Activated CD4-positive, alpha-beta T cell treated with anti-CD3 and anti-CD28 coated beads, Interleukin-2, amount 50 U/mL, for 4 hours (primary cell): ENCODE measurements around the gene EMC1.
A peak's percentile ranks its signal among the peaks of the same experiment; 100 is the strongest.
"Not testable (repeated sequence)": the region's sequence is repeated elsewhere in the genome, so short reads cannot be mapped to it uniquely, and the experiment has no call there.

Source experiments
- DNase-seq, 2 experiments: peaks; one replicate each; pipeline ENCODE4 v3.0.0-alpha.2; 2020

EMC1 gene

DNA sequence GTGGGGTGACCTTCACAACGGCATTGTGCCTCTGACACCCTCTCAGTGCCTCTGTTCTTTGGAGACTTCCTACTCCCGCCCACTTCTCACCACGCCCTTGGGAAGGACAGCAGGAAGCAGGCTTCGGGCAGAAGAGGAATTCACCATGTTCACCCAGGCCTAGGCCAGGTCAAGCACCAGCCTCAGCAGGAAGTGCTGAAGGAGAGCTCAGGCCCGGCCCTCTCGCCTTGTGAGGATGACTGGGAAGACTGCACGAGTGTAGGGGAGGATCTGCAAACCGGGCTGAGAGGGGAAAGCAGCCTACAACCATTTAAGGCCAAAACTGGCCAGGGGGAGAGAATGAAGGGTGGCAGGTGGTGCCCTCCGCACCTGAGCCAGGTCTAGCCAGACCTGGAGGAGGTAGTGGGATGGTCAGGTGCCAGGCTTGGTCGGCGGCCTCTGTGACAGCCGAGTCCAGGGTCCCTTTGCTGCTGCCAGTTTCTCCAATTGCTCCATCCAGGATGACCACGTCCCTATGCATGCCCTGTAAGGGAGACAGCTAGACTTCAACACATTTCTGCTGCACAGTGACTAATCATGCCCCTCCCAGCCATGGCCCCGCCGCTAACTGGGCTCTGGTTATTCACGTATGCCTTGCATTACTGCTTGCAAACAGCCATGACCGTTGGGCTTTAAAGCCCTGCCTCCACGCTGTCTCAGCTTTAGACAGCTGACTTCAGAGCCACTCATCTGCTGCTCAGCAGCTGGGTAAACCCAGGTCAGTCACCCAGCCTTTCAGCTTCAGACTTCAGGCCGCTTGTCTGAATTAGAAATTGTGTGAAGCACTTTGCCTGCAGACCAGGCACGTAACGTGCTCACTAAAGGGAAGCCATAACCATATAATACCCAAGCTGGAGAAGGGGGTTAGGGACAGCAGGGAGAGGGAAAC, 9.2 kb upstream of the EMC1 start:
- no peak for DNase-seq

DNA sequence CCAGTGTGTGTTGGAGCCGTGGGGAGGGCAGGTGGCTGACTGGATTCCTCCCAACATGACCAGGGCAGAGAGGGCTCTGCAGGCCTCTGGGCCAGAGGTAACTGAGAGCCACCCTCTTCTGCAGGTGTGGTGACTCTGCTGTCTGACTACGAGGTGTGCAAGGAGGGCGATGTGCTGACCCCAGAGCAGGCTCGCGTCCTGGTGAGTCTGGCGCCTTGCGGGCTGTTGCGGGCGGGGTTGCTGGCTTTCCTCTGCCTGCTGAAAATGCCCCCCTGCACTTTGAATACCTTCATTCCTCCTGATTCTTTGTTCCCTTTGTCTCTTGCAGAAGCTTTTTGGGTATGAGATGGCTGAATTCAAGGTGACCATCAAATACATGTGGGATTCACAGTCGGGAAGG, 7.0 kb upstream of the EMC1 start:
- no peak for DNase-seq

- no peak for DNase-seq
Measured at GRCh38 chr1:19257178-19257914, 6.0 kb upstream of the EMC1 start.

DNA sequence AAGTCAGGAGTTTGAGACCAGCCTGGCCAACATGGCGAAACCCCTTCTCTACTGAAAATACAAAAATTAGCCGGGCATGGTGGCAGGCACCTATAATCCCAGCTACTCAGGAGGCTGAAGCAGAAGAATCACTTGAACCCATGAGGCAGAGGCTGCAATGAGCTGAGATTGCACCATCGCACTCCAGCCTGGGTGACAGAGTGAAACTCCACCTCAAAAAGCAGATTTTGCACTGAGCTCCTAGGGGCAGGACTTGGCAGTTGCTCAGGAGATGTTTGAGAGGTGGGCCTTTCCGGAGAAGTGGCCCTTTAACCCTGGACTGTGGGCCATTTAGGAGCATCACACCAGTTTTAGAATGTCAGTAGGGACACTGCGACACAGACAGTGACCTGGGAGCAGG, 5.0 kb upstream of the EMC1 start:
- not testable (repeated sequence) for DNase-seq

- DNase-seq, result no peak
Measured at GRCh38 chr1:19255288-19255687, 4.0 kb upstream of the EMC1 start.

DNA sequence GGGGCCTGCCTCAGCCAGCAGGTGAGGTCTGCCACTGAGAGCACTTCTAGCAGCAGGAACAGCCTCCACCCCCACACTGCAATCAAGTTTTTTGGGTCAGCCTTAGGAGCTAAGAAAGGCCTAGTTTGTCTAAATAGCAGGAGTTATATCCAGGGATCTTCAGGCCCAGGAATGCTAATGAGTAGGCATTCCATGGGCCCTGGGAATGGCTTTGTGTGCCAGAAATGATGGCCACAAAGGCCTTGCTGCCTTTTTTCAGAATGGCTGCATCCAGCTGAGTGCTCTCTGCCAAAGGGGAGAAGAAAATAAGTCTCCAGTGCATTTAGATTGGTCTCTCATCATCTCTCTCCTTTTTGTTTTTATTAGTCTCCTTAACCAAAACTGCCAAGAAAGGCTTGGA, 3.1 kb upstream of the EMC1 start:
- DNase-seq, result no peak

- DNase-seq, result no peak
Measured at GRCh38 chr1:19250629-19251304, 557 bp downstream of the EMC1 start.

- peak; percentile 65 for DNase-seq
Measured at GRCh38 chr1:19240673-19241538, 10.4 kb downstream of the EMC1 start.

- no peak for DNase-seq
Measured at GRCh38 chr1:19239876-19240275, 11.4 kb downstream of the EMC1 start.

DNA sequence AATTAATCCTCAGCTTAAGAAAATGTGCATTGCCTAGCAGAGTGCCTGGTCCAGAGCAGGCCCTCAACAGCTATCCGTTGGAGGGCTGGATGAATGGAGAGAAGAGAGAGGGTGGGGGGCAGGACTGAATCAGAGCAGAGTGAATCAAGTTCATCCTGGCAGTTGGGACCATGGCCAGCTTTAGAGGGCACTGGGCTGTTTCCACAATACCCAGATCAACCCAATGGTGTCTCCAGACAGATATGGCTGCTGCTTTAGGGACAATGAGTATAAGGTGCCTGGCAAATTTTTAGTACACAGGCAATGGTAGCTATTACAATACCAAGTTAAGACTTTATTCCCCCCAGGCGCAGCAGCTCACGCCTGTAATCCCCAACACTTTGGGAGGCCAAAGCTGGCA, 17.1 kb downstream of the EMC1 start:
- no peak for DNase-seq

GRCh38 chr1:19232524-19232846, 18.8 kb downstream of the EMC1 start:
- DNase-seq, result no peak

DNA sequence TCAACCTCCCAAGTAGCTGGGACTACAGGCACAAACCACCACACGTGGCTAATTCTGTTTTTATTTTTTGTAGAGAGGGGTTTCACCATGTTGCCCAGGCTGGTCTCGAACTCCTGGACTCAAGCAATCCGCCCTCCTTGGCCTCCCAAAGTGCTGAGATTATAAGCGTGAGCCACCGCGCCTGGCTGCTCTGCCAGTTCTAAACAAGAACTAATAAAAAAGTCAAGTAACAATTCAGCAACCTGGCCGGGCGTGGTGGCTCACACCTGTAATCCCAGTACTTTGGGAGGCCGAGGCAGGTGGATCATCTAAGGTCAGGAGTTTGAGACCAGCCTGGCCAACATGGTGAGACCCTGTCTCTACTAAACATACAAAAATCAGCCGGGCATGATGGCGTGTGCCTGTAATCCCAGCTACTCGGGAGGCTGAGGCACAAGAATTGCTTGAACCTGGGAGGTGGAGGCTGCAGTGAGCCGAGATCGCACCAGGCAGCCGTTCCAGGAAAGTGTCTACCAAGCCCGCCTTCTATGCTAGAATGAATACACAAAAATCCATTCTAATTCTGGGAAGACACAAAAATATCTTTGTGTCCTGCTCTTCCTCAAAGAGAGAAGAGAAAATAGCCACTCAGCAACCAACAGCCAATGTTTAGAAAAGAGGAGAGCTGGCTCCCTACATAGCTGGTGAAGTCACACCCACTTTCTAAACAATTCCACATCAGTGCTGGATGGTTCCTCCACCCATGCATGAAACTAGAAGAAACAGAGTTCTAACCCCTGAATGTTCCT, 19.4 kb downstream of the EMC1 start:
- DNase-seq, result not testable (repeated sequence)

GRCh38 chr1:19229828-19230325, 21.4 kb downstream of the EMC1 start:
- DNase-seq, result no peak

DNA sequence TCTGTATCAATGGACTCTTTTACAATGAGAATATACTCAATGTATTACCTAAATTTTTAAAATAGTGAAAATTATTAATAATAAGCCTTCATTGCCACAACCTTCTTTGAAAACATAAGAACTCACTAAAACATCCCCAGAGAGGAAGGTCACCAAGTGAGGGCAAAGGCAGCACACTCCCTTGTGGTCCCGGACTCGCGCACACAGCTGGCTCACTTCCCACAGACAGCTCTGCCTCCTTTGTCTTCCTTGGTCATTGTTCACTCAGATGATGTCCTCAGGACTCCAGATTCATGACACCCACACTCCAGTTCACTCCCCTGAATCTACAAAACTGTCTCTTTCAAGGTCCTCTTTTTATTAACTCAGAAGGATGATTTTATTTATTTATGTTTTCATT, 22.1 kb downstream of the EMC1 start:
- no peak for DNase-seq

DNA sequence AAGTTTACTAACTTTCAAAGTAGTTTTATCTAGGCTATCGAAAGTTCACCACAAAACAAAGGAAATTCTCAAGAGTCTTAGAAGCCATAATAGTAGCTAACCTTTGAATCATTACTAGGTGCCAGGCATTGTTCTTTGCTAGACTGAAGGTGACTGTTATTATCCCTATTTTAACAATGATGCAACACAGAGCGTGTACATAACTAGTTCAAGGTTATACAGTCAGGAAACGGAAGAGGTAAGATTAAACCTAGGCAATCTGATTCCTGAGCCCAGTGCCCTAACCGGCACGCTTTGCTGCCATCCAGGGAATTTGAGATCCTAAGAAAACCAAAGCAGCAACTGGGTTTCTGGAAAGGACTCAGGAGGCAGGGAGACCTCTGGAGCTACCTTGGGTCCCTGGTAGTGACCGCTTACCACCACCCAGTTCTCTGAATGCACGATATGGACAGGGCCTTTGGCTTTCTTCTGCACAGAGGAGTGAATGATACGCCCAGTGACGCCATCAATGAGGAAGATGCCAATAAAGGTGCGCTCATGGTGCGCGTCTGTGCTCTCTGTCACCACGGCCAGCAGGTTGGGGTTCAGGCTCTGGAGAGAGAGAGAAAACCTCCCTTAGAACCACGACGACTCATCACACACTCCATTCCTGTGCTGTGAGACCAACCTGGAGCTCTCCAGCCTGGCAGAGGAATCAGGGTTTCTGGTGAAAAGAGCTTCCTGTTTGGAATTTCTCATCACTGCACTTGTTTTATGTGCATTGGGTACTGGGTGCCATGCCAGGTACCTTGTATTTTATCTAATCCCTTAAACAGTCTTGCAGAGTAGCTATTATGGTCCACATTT, 28.1 kb downstream of the EMC1 start:
- no peak for DNase-seq

DNA sequence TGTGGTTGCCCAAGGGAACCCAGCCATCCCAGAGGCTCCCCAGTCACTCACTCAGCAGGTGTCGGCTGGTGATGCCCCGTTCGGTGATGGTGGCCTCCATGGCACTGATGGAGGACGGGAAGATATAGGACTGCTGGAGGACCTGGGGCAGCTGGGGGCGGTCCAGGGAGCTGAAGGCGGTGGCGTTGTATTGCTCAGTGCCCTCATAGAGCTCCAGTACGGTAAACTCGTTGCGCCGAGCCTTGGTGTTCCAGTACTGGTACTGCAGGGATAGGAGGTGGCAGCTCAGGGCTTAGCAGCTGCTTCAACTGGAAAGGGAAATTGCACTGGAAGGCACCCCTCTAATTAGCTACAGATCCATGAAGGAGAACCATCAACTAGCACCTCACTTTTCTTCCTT, 28.8 kb downstream of the EMC1 start:
- DNase-seq, result no peak

GRCh38 chr1:19220991-19221390, 30.3 kb downstream of the EMC1 start:
- no peak for DNase-seq

GRCh38 chr1:19220080-19220846, 31.1 kb downstream of the EMC1 start:
- DNase-seq, result no peak

DNA sequence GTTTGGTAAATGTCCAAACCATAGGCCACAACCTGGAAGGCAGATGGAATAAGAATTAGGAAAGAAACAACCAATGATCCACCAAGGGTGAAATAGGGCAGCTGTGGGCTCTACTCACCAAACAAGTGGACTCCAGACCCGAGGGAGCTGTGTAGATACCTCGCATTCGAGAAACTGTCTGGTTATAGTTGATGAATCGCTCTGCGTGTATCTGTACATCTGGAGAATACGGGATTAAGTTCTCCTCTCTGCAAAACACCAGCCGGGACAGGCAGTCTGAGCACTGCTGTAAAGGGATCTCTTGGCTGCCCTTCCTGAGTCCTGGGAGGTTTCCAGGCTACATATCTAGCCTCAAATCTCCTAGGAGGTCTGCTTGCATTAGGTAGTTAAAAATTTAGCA, 31.9 kb downstream of the EMC1 start:
- no peak for DNase-seq

DNA sequence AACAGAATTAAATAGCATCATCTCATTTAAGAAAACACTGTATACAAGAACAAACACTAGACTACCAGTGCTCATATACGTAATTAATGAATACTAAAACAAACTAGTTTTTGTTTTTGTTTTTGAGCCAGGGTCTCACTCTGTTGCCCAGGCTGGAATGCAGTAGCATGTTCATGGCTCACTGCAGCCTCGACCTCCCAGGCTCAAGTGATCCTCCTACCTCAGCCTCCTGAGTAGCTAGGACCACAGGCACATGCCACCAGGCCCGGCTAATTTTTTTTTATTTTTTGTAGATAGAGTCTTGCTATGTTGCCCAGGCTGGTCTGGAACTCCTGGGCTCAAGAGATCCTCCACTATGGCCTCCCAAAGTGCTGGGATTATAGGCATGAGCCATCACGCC, 34.7 kb downstream of the EMC1 start:
- not testable (repeated sequence) for DNase-seq
